GM10248 (cell line): Measurements from ENCODE around the gene CHSY1.

Experiments used
- CTCF ChIA-PET: fragments of 300-600 bp; sonication (Branson Sonifier 250); formaldehyde crosslinking; extraction: SDS; loops from one replicate; lab custom pipeline; 2021; ENCODE audit warnings: antibody characterized with exemption; lab: Yijun Ruan, JAX
- POLR2A ChIA-PET: fragments of 350-650 bp; sonication (Branson Sonifier 250); formaldehyde crosslinking; extraction: SDS; loops from one replicate; lab custom pipeline; 2020; ENCODE audit warnings: antibody characterized with exemption; lab: Yijun Ruan, JAX
- DNase-seq: peaks from one replicate; pipeline ENCODE4 v3.0.0; 2012; ENCODE audit errors: extremely low spot score
- CTCF ChIP-seq: IDR thresholded peaks from 2 replicates; pipeline ENCODE4 v1.5.1; 2012; ENCODE audit warnings: mild to moderate bottlenecking, low read depth; ENCODE audit errors: extremely low read depth, missing control alignments, control extremely low read depth

Gene CHSY1

DNA sequence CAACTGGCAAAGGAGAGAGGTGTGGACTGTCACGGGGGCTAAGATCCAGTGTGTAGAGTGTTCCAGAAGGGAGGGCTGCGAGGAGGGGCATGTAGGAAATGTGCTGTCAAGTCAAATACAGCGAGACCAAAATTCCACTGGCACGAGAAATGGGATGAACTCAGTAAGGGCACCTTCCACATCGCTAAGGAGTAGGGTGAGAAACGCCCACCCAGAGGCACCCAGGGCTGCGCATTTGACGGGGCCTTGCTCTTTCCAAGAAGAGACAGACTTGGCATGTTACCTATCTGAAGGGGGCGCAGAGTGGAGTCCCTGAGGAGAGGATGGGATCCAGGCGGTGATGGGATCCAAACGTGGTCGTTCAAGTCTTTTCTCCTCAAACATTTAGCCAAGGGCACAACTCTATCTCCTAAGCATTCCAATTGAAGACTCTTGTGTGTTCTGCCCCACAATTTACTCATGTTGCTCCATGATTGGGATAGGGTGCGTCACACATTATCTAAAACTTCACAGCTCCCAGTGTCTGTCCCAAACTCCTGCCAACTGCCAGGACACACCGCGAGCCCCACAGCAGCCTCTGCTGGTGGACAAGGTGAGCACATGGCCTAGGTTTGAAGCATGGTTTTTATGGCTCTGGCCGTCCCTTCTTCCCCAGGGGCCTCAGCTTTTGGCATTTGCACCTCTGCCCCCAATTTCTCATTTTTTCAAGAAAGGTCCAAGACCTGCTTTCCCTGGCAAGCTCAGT, 17.8 kb upstream of the CHSY1 start:
- POLR2A ChIA-PET, result interaction anchor here (0.7 kb wide), 1 partner anchor 39 kb away, joined by 6 read pairs; no protein-coding TSS in a partner anchor
- peak; percentile 38 for TF ChIP-seq CTCF
- no peak for DNase-seq
- CTCF ChIA-PET, result interaction anchor here (0.6 to 2.3 kb wide), 6 partner anchors 12 to 256 kb away, joined by 3 to 9 read pairs (median 4); no protein-coding TSS in a partner anchor

GRCh38 chr15:101267320-101268104, 15.7 kb upstream of the CHSY1 start:
- TF ChIP-seq CTCF, result no peak
- ChIA-PET CTCF (interaction anchor here (1.0 to 2.8 kb wide), 9 partner anchors 9 to 373 kb away, joined by 3 to 20 read pairs (median 4); partner anchors contain the start of gene CHSY1), POLR2A (interaction anchor here (1.1 kb wide), 1 partner anchor 9 kb away, joined by 4 read pairs; no protein-coding TSS in a partner anchor)
- DNase-seq, result no peak

- ChIA-PET CTCF (interaction anchor here (1.0 to 3.5 kb wide), 6 partner anchors 8 to 177 kb away, joined by 3 to 20 read pairs (median 4); partner anchors contain the start of gene CHSY1), POLR2A (no interaction called here)
- no peak for TF ChIP-seq CTCF
- DNase-seq, result no peak
Observed at GRCh38 chr15:101266787-101267186, 14.9 kb upstream of the CHSY1 start.

DNA sequence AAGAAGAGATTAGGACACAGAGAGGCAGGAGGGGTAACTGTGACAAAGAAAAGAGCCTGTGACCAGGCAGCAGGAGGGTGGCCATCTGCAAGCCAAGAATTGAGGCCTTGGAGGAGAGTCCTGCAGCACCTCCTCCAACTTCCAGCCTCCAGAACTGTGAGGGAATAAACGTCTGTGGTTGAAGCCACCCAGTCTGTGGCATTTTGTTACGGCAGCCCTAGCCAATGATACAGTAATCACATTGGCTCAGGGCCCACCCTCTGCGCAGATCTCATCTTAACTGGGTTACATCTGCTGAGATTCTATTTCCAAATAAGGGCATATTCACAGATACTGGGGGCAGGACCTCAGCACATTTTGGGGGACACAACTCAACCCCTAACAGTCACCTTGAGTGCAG, 14.2 kb upstream of the CHSY1 start:
- no peak for TF ChIP-seq CTCF
- POLR2A ChIA-PET, result no interaction called here
- DNase-seq, result no peak
- CTCF ChIA-PET, result interaction anchor here (1.4 to 3.5 kb wide), 3 partner anchors 8 to 176 kb away, joined by 4 to 20 read pairs (median 11); no protein-coding TSS in a partner anchor

DNA sequence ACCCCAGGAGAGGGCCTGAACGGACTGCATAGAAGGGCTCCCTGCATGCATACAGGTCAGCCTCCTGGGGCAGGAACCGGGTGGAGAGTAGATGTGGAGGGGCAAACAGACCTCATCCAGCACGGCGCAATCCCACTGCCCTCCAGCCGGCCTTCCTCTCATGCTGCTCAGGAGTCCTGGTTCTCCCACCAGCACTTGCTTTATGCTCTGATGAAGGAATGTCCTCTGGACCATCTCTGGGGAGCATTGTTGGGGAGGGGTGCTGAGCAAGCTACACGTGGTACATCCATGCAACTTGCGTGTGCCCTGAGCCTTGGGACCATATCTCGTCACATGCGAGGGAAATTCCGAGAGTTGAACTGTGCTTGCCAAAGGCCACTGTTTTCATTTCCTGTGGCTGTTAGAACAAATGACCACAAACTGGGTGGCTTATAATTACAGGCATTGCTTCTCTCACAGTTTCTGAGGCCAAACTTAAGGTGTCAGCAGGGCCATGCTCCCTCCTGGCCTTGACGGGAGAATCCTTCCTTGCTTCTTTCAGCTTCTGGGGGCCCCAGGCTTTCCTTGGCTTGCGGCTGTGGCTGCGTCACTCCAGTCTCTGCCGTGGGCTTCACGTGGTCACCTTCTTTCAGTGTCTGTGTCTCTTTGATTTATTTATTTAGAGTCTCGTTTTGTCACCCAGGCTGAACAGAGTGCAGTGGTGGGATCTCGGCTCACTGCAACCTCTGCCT, 13.2 kb upstream of the CHSY1 start:
- DNase-seq, result no peak
- POLR2A ChIA-PET, result no interaction called here
- CTCF ChIA-PET, result interaction anchor here (3.5 kb wide), 1 partner anchor 9 kb away, joined by 11 read pairs; no protein-coding TSS in a partner anchor
- TF ChIP-seq CTCF, result no peak

DNA sequence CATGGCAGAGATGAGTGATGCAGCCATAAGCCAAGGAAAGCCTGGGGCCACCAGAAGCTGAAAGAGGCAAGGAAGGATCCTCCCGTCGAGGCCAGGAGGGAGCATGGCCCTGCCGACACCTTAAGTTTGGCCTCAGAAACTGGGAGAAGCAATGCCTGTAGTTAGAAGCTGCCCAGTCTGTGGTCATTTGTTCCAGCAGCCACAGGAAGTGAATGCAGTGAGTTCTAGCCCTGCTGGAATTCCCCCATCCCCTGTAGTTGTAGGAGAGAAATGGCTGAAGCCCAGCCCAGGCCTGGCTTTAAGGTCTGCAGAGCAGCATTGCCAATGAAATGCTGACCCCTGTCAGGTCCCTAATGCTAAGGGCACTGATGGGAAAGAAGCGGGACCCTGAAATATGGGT, 12.2 kb upstream of the CHSY1 start:
- CTCF ChIA-PET, result interaction anchor here (1.0 to 4.5 kb wide), 4 partner anchors 10 to 256 kb away, joined by 3 to 13 read pairs (median 8); no protein-coding TSS in a partner anchor
- peak; percentile 53 for DNase-seq
- TF ChIP-seq CTCF, result no peak
- POLR2A ChIA-PET, result no interaction called here
